T-helper 1 cell (primary cell): ENCODE results near the gene ACSM6.
"Not testable (repeated sequence)": the region's sequence is repeated elsewhere in the genome, so short reads cannot be mapped to it uniquely, and the experiment has no call there.

Experiments
- DNase-seq, 5 donors: peaks; one replicate each; pipeline ENCODE4 v3.0.0-alpha.2; 2012 to 2020

ACSM6 gene

GRCh38 chr10:95220539-95220938 is 26.5 kb downstream of the ACSM6 start:
- no peak for DNase-seq

- no peak for DNase-seq
Measured at GRCh38 chr10:95221124-95221523, 27.1 kb downstream of the ACSM6 start.

- DNase-seq = no peak
Measured at GRCh38 chr10:95225136-95225535, 31.1 kb downstream of the ACSM6 start.

- DNase-seq = not testable (repeated sequence)
Measured at GRCh38 chr10:95228934-95229723, 35.1 kb downstream of the ACSM6 start.

GRCh38 chr10:95229724-95230627 is 35.9 kb downstream of the ACSM6 start:
- no peak for DNase-seq

GRCh38 chr10:95230677-95231586 is 36.9 kb downstream of the ACSM6 start:
- peak in 3 of 5 donors; percentile 3 to 28 (median 12) for DNase-seq

- DNase-seq = no peak
Measured at GRCh38 chr10:95233377-95234034, 39.5 kb downstream of the ACSM6 start.

- no peak for DNase-seq
Measured at GRCh38 chr10:95234951-95235350, 40.9 kb downstream of the ACSM6 start.

GRCh38 chr10:95235676-95236067 is 41.6 kb downstream of the ACSM6 start:
- DNase-seq = no peak

- DNase-seq = peak in 1 of 5 donors; percentile 53
Measured at GRCh38 chr10:95236068-95236903, 42.2 kb downstream of the ACSM6 start.

- DNase-seq = no peak
Measured at GRCh38 chr10:95237376-95238170, 43.5 kb downstream of the ACSM6 start.

GRCh38 chr10:95240096-95240495 is 46.1 kb downstream of the ACSM6 start:
- DNase-seq = not testable (repeated sequence)

GRCh38 chr10:95240811-95241210 is 46.8 kb downstream of the ACSM6 start:
- DNase-seq = no peak

GRCh38 chr10:95241533-95241932 is 47.5 kb downstream of the ACSM6 start:
- no peak for DNase-seq

GRCh38 chr10:95242581-95243317 is 48.7 kb downstream of the ACSM6 start:
- peak in 1 of 5 donors; percentile 27 for DNase-seq

- DNase-seq = no peak
Measured at GRCh38 chr10:95243318-95243617, 49.2 kb downstream of the ACSM6 start.

GRCh38 chr10:95244152-95244551 is 50.1 kb downstream of the ACSM6 start:
- DNase-seq = no peak

GRCh38 chr10:95245425-95246055 is 51.5 kb downstream of the ACSM6 start:
- peak in 1 of 5 donors; percentile 54 for DNase-seq

GRCh38 chr10:95246582-95247051 is 52.6 kb downstream of the ACSM6 start:
- peak; percentile 6 to 54 (median 24) for DNase-seq
